ENCODE data around the gene DSEL.

Gene DSEL

DNA sequence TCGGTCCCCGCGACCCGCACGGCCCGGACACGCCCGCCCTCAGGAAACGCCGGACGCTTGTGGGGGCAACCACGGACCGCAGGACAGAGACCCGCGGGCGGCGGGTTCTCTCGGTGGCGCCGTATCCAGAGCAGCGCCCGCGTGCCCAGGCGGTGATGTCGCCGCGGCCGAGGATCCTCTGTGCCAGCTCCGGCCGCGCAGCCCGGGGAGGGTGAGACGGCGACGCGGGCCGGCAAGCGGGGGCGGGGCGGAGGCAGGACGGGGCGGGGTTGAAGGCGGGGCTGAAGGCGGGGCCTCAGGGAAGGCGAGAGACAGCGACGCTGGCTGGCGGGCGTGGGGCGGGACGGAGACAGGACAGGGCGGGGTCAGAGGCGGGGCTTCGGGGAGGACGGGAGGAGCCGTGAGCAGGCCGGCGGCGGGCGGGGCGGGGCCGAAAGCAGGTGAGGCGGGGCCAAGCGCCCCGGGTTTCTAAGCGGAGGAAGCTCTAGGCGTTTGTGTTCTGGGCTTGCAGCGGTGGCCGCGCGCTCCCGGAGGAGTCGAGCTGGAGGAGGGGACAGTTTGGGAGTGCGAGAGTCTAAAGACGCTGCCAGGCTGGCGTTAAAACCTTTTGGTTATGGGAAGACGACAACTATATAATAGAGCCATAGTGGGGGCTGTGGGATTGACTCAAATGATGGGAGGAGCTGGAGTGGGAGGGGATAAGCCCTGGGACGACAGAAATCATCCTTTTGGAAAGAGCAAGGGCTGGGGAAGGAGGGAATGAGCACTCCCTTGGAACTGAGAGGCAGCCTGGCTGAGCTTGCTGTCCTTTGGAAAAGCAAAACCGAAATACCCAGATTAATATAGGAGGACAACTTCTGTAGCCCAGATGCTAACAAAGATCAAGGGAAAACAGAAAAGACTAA, at the start of gene DSEL:
Gene DSEL, minus strand, starts transcription at position 182 of the 905 bp plus-strand sequence. CDS start 2,112 bp downstream, outside the sequence.
- peak; percentile 95 for DNase-seq (ENCODE audit: low spot score)

DNA sequence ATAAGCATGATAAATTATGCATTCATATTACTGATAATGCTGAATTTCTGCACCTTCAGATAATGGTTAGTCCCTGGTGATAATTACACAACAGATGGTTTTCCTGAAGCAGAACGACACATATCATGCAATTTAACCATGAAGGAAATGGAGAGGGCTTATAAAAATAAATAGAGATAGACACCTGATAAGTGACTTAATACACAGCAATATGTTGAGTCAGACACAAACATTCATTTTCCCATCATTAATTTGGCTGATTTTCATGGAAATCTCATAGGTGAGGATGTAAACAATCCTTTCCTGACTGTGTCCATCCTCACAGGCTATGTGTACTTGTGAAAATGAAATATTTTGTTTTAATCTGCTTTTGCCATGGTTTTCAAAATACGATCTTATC, 36.9 kb upstream of the DSEL start:
- DNase-seq (ENCODE audit: low spot score) = no peak

DNA sequence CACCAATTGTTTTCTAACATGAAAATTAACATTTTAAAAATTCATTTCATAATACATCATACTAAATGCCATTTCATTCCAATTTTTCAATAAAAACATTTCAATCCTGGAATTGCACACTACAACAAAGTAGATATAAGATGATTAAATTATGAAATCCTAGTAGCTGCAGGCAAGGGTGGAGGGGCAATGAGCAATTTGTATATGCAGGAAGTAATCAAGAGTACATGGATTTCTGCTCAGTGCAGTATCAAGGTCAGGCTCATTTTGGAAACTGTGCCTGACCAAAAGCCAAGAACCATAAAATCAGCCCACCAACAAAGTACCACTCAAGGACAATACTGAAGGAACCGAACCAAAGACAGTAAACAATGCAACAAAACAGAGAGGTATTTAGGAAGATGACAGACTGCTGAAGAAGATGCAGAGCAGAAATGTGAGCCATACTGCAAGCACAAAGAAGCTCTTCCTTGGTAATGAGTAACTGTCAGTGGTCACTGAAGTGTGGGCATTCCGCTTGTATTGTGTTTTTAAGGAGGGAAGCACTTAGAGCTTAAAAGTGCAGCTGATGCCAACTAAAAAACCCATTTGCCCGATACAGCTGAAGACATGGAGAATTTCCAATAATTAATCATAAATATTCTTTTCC, 34.5 kb upstream of the DSEL start:
- DNase-seq (ENCODE audit: low spot score) = no peak

DNA sequence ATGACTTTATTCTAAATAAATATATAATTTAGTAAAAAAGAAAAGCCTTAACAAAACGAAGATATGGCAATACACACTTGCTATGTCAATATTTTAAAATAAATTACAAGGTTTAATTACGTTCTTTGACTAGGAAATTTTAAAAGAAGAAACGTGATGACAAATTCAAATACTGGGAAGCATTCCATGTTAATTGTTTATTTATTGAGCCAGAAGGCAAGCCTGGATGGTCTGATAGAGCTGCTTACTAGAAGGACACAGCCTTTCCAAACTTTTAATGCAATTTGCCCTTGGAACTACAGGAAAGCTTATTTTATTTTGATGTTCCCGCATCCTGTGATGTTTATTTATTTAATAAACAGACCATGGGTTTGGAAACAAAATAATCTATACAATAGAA, 33.4 kb upstream of the DSEL start:
- no peak for DNase-seq (ENCODE audit: low spot score)

DNA sequence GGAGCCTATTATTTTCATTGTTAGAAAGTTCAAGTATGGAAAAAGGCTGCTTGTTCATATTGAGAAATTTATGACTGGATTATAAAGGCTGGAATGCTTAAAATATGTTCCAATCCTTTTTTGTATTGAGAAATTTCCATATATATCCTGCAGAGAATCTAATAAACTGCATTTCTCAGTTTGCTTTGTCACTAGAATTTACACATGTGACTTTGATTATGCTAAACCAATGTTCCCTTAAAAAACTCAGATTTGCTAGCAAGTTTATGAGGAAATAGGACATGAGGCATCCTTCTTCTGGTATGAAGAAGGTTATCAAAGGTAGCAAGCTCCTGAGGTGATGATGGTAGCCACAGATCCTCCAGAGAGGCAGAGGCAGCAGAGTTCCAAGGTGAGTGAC, 29.2 kb upstream of the DSEL start:
- no peak for DNase-seq (ENCODE audit: low spot score)

DNA sequence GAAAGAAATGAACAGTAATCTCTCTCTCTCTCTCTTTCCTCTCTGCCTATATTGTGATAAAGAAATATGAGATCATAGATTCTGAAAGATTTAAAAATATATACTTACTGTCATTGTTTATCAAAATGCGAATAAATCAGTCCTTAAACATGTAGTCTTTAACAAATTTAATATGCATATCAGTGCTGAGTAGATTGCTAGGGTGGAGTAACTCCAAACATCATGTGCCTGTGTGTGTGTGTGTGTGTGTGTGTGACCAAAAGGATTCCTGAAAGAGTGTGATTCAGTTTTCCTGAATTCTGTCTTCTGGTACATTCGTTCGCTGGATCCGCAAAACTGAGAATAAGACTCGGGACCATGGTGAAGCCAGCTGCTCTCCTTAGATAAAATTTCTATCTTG, 24.0 kb upstream of the DSEL start:
- DNase-seq (ENCODE audit: low spot score) = no peak

DNA sequence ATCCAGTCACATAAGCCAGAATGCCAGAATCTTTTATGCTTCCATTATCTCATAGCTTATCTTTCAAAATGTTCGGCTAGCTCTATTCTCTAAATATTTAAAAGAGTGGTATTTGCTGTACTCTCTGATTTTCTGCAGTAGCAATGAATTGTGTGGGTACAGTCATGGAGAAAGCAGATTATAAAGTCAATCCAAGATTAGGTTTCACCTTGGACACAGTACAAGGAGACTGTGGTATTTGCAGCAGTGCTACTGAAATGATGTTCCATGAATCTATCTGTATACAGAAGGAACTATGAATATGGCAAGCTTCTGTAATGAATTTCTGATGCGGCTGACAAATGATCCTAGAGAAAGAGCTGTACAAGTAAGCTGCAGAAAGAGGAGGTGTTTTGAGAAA, 15.4 kb upstream of the DSEL start:
- no peak for DNase-seq (ENCODE audit: low spot score)

DNA sequence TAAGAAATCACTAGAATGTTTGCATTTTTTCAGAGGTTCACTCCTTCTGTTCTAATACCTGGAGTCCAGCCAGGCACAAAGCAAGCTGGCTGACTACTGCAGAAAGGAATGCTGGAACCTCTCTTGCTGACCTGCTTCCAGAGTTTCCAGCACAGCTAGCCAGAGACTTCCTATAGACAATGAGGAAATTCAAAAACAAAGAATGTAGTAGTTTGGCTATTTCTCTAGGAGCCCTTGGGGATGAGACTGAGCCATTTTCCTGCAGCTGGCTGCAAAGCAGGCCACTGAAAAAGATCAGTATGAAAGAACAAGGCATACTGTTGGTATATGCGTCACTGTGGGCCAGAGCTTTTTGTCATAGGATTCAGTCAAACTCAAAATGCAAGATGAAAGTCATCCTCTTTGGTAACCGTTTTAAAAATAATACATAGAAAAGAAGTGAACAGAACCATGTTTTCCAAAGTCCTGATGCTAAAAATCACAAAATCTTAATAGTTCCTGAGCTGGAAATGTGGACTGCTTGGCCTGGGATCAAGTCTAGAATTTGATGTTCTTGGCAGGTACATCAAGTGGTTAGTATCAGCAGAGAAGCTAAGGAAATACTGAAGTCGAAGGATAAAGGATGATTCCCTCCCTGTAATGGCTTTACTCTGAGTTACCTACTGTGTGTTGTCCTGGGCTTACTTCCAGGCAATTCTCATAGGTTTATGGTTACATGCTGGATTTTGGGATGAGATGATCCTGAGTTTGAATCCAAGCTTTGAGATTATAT, 9.0 kb upstream of the DSEL start:
- DNase-seq (ENCODE audit: low spot score) = peak; percentile 49

DNA sequence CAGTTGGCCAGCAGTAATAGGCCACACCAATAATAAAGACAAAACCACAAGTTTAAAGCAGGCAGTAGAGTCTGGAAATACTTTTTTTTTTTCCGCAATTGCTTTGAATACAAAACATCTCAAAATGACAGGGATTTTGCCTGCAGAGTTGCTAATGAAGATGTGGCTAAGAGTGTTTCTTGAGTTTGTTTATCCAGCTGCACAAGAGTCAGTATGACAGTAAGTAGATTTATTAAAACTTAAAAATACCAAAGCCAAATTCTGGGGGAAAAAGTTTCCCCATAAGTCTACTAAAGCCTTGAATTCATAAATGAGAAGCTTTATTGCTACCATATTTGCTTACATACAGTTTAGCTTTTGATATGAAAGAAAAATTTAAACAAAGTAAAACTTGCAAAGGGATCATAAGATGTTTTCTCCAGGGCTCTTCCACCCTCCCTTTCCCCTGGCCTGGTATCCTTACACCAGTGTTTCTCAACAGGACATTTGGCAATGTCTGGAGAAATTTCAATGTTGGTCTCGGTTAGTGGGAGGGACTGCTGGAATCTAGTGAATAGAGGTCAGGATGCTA, 3.9 kb upstream of the DSEL start:
- DNase-seq (ENCODE audit: low spot score) = no peak

DNA sequence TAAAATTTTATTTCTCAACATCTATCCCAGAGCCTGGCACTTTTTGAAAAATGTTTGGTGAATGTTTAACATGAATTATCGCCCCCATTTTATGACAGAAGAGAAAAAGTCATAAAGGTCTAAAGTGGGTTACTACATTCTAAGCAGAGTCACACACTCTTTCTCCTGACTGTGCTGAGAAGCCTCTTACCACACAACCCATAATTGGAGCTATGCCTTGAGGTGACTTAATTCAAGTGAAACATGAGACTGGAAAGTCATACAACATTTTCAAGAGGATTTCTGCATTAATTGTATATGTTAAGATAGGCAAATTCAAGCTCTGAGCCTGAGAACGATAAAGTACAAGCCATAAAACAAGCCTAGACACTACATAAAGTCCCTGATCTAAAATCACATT, 3.1 kb upstream of the DSEL start:
- DNase-seq (ENCODE audit: low spot score) = no peak

DNA sequence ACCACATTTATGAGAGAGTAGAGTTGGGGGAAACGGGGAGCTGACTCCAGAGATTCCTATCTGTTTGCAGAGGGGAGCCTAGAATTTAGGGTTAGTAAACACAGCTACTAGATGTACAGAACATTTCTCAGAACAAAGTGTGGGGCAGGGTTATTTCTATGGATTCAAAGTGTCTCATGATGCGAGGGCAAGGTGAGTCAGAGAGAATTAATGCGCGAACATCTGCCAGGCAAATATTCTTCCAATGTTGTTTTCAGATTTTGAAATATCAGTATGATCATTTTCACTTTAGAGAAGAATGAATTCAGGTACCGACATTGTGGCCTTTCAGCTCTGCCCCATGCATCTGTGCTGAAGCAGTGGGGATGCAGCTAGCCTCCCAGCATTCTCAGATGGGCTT, 2.0 kb upstream of the DSEL start:
- no peak for DNase-seq (ENCODE audit: low spot score)

DNA sequence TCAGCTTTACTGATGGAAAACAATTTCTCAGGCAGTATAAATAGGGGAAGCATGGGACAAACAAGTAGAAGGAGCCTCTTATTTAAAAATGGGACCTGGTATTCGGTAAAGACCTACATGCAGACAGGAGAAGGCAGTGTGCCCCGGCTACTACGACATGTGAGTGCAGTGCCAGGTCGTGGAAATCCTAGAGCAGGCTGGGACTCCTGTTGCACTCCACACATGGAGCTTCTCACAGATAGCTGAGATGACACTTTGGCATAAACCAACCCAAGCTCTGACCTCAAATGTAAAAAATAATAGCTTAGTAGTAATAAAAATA, 885 bp upstream of the DSEL start:
- DNase-seq (ENCODE audit: low spot score) = no peak

DNA sequence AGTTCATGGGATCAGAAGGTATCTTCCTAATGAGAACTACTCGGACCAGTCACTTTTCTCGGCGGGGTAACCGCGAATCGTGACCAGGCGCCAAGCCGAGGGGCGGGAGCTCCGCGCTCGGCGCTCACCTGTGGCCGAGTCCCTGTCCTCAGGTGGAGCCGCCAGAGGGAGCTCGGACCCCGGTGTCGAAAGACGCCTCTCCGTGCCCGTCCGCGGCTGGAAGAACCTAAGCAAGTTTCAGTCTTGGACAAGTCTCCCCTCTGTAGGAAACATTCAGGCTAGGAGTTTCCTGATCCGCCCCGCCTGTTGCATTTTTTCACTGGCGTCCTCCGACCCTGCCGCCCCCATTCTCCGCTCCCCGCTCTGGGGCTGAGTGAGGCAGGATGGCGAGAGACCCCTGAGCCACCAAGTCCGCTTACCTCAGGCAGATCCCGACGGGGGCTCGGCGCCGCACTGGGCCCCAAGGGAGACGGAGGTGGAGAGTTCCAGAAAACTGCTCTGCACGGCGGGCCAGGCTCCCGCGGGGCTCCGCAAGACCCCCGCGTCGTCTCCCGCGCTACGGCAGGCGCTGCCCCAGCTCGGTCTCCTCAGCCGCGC, 480 bp downstream of the DSEL start:
- DNase-seq (ENCODE audit: low spot score) = peak; percentile 88

DNA sequence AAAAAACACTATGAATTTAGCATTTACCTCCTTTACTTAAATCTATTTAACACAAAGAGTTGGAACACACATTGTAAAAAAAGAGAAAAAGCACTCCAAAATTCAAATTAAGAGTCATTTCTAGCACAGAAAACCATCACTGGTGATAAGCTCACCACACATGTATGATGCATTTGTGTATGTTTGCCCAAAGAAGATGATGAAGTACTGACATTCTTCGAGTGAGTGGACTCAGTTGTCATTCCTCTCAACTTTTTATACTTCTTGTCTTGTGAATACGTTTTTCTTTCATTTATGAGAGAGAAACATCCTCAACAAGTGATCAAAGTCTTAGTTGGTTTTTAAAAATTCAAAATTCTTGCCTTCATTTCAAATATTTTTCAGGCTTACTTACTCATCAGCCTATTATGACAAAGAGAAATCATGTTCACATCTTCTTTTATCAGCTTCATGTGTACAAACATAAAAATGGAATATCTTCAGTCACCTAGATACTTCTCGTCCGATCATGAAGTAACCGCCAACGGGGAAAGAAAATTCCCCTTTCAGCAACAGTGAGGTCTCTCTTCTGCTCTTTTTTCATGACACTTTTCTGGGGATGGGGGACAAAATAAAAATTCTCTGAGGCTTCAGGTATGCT, 1.5 kb downstream of the DSEL start:
- DNase-seq (ENCODE audit: low spot score) = no peak

DNA sequence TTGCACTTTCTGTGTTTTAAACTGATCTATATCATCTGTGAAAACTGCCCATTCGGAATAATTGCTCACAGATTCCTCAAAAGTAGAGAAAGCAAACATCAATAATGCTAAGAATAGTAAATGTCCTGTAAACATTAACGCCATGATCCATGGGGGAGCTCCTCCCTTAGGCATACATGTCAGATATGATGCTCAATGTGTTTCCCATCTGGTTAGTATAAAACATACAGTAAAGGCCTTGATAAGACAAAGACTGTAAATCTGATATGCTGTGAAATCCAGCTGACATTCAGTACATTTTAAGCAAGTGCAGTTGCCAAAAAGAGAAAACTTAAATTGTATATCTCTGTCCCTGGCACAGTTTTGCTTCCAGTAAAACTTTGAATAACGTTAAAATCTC, 2.1 kb downstream of the DSEL start:
- DNase-seq (ENCODE audit: low spot score) = no peak

DNA sequence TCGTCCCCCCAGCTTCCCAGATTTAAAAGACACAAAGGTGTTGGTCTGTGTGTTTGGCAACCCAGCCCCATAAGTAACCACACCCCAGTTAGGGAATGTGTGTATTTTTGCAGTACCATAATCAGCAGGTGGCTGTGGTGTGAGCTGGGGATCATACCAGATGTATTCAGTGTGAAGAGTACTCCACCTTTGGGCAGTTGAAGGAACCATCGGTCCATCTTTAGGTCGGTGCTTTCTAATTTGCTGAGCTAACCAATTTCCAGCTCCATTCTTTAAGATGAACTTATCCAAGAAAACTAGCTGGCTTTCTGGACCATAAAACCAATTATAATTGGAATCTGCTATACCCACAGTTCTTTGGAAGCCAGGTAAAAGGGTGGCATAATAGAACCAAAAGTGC, 3.2 kb downstream of the DSEL start:
- DNase-seq (ENCODE audit: low spot score) = peak; percentile 10

DNA sequence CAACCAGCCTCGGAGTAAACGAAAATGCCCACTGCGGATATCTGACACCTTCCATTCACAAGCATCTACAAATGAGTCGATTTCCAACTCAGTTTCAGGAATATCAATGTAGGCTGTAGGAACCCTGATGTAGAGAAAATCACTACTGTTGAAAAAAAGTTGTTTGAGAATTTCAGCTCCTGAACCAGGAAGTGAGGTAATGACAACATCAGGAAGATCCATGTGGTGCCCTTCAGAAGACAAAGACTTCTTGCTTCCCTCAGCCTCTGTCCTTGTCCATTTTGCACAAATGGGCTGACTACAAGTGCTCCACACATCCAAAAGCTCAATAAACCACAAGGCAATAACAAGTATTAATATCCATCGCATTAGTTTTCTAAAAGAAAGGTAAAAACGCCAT, 4.7 kb downstream of the DSEL start:
- no peak for DNase-seq (ENCODE audit: low spot score)

DNA sequence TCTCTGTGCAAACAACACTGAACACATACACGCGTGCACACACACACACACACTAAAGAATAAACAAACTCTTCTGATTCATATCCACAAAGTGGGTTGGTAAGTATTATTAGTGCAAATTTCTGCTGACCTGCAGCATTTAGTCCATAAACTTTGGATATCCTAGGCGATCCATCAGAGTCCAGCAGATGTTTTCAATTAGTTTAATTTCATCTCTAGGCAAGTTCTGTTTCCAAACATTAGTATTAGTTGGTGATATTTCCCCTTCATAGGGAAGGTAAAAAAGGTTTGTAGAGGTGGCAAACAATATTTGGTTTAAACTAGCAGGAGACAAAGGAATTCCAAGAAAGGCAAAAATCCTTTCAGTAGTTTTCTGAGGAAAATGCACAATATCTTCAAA, 5.7 kb downstream of the DSEL start:
- DNase-seq (ENCODE audit: low spot score) = no peak

DNA sequence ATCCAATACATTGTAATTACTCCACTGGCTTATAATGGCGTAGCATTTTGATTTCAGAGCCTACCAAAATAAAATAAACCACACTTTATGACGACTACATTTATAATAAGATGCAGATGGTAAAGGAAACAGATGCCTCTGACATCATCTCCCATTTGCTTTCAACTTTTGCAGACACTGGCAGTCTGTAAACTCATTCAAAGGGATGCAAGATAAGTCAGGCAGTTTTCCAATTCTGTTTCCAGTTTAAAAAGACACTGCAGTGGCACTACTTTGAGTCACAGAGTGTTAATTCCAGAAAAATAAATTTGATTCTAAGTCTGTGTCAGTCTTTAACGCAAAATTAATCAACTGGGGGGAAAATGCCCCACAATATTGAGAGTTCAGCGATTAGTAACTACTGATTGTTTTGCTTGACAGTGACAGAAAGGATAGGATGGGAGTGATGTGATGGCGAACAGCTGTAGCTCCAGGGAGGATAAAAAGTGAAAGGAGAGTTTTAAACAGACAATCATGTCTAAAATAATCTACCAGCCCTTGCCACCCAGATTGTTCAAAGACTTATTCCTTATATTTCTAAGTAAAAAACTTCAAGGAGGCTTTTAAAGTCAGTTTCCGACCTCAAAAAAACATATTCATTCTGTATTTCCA, 6.7 kb downstream of the DSEL start:
- DNase-seq (ENCODE audit: low spot score) = no peak

DNA sequence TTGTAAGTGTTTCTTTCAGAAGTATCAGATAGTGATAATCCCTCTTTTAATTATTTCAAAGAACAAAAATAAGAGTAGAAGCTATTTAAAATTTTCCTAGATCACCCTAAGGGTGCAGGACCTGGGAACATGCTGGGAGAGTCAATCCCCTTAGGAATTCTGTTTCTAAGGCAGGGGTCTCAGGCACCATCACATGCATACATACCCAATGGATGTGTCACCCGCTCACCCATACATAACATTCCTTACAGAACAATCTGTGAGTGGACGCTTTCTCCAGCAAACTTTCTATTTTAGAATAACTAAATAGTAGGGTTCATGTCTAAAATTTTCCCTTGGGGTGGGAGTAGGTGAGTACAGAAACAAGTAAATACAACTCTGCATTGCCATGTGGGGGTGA, 8.4 kb downstream of the DSEL start:
- no peak for DNase-seq (ENCODE audit: low spot score)

DNA sequence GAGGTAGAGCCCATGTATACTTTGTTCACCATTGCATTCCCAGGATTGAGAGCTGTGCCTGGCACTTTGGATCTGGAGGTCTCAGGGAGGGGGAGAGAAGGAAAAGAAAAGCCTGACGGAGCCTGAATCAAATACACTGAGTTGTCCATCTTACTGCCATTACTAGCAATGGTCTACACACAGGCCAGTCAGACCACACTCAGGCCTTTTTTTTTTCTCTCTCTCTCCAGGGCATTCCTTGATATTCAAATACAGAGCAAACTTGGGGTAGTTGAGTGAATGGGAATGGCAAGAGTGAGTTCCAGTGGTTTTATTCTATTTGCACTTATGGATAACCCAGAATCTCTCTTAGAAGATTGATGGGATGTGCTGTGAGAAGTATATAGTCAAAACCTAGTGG, 11.8 kb downstream of the DSEL start:
- no peak for DNase-seq (ENCODE audit: low spot score)

All from iPS-NIHi11 (cell line).